GM12892 (cell line): ENCODE measurements around the gene GAGE13.

Source experiments
- POLR2A ChIP-seq: IDR thresholded peaks from 2 replicates; pipeline ENCODE4 v1.6.1; 2011; ENCODE audit warnings: low read depth, low read length, control low read depth
- POLR2AphosphoS5 ChIP-seq: IDR thresholded peaks from 2 replicates; pipeline ENCODE4 v1.6.1; 2011; ENCODE audit warnings: low read depth, low read length, control low read depth
- TAF1 ChIP-seq: IDR thresholded peaks from 2 replicates; pipeline ENCODE4 v1.6.1; 2011; ENCODE audit warnings: low read depth, mild to moderate bottlenecking, control low read depth, low read length, borderline replicate concordance

DNA sequence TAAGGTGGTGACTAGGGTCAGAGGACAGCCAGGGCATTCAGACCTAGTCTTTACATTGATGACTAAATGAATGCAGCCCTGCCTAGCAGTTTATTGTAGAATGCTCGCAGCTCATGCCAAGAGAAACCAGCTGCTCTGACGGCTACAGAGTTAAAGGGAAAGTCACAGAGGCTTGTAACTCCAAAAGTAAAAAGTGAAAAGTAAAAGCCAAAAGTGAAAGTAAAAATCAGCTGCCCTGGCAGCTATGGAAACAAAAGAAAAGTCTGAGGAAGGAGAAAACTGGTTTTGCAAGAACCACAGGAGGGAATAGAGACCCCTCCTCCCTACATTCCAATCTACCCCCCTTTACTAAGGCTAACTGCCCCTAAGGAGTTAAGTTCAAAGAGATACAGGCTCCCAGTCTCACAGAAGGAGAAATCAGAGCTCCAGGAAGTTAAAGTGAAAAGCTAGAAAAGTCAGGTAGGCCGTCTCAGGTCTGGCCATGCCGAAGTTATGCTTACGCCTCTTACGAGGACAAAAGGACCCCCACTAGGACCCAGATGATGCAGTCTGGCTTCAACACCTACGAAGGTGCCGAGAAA lies 21.9 kb upstream of the GAGE13 start:
- no peak for TF ChIP-seq POLR2AphosphoS5
- TF ChIP-seq POLR2A: no peak
- TF ChIP-seq TAF1: no peak
